HCT116 (cell line): ENCODE results near the gene ALDH6A1. TPM values are rescaled to one million over a fixed set of nuclear protein-coding genes. Genes with fewer than 3 reads are reported as not detected.

ENCODE experiments used
- ATAC-seq: fragments of 200-7000 bp; cut with Tn5 transposase; 2 replicates; pipeline ENCODE4 v1.9.1; 2020; ENCODE audit warnings: mild to moderate bottlenecking, moderate library complexity
- BruUV-seq: library from RNA; stranded (reverse); fragments of 400-500 nt; replicated peaks from 2 replicates; lab custom pipeline; 2021; lab: Mats Ljungman, UMichigan
- CTCF ChIA-PET: fragments of 300-600 bp; sonication (Branson Sonifier 250); formaldehyde crosslinking; loops from one replicate; lab custom pipeline; 2021; ENCODE audit warnings: antibody characterized with exemption; lab: Charles Lee
- POLR2A ChIA-PET: fragments of 300-600, 350-600 bp; sonication (Branson Sonifier 250); formaldehyde crosslinking; loops from one replicate; lab custom pipeline; 2021; ENCODE audit warnings: antibody characterized with exemption; lab: Charles Lee
- RAD21 ChIA-PET, 2 experiments: fragments of 300-600 bp; sonication (Branson Sonifier 250); formaldehyde crosslinking; loops; one replicate each; lab custom pipeline; 2023; ENCODE audit warnings: low total read pairs in 2 of 2; ENCODE audit not compliant: uncharacterized antibody in 2 of 2, unreplicated experiment in 2 of 2, low non-redundant PET in 1 of 2; lab: Charles Lee
- DNase-seq: peaks from one replicate; pipeline ENCODE4 v3.0.0-alpha.2; 2010; ENCODE audit warnings: low read depth, low spot score
- H2AFZ ChIP-seq: fragments of 200-600 bp; shearing (Covaris generic), sonication (generic); 2 replicates; pipeline ENCODE4 v1.6.1; 2017; ENCODE audit warnings: low read depth, mixed run types, mixed read lengths, antibody characterized with exemption, low read length; ENCODE audit not compliant: poor library complexity, severe bottlenecking
- H3K27ac ChIP-seq: 2 replicates; pipeline ENCODE4 v1.5.1; 2012; ENCODE audit warnings: low read depth, low read length
- H3K27me3 ChIP-seq: fragments of 200-600 bp; sonication (generic); 2 replicates; pipeline ENCODE4 v1.6.1; 2016; ENCODE audit warnings: mixed run types, low read length, mixed read lengths; ENCODE audit not compliant: insufficient read depth
- H3K36me3 ChIP-seq, 2 experiments: fragments of 200-500 bp in 1 of 2; fragments of 200-600 bp in 1 of 2; sonication (Bioruptor generic) in 1 of 2; sonication (generic) in 1 of 2; 2 replicates each; pipeline versions ENCODE4 v1.5.1 to v1.6.1; 2014 to 2016; ENCODE audit warnings: low read length in 2 of 2, inconsistent platforms in 1 of 2, mixed read lengths in 1 of 2, mixed run types in 1 of 2; ENCODE audit not compliant: insufficient read depth in 2 of 2, control insufficient read depth in 1 of 2
- H3K4me1 ChIP-seq, 2 experiments: fragments of 200-600 bp in 1 of 2; sonication (generic) in 1 of 2; 2 replicates each; pipeline versions ENCODE4 v1.5.1 to v1.6.1; 2012 to 2017; ENCODE audit warnings: low read length in 2 of 2, inconsistent platforms in 1 of 2, mild to moderate bottlenecking in 1 of 2, mixed read lengths in 1 of 2, mixed run types in 1 of 2, moderate library complexity in 1 of 2; ENCODE audit not compliant: insufficient read depth in 2 of 2, control insufficient read depth in 1 of 2
- H3K4me2 ChIP-seq: fragments of 200-600 bp; sonication (generic); 2 replicates; pipeline ENCODE4 v1.6.1; 2017; ENCODE audit warnings: mixed run types, low read length, mixed read lengths
- H3K4me3 ChIP-seq, 2 experiments: fragments of 200-600 bp in 1 of 2; sonication (generic) in 1 of 2; replicated peaks in 1 of 2; 2 replicates each; pipeline ENCODE4 v1.5.1; 2011 to 2016; ENCODE audit warnings: low read length in 2 of 2, control low read depth in 1 of 2, low read depth in 1 of 2, mild to moderate bottlenecking in 1 of 2, mixed read lengths in 1 of 2, mixed run types in 1 of 2
- H3K79me2 ChIP-seq: fragments of 200-600 bp; sonication (generic); 2 replicates; pipeline ENCODE4 v1.6.1; 2017; ENCODE audit warnings: mild to moderate bottlenecking, mixed run types, low read length, moderate library complexity, mixed read lengths; ENCODE audit not compliant: insufficient read depth
- H3K9ac ChIP-seq: fragments of 200-600 bp; sonication (generic); 2 replicates; pipeline ENCODE4 v1.6.1; 2016; ENCODE audit warnings: low read length, mixed read lengths
- H3K9me2 ChIP-seq: fragments of 200-600 bp; sonication (generic), shearing (Covaris generic); 2 replicates; pipeline ENCODE4 v1.6.1; 2017; ENCODE audit warnings: mixed run types, mild to moderate bottlenecking, moderate library complexity; ENCODE audit not compliant: insufficient read depth
- H3K9me3 ChIP-seq, 2 experiments: fragments of 200-500 bp in 1 of 2; fragments of 200-600 bp in 1 of 2; sonication (Bioruptor generic) in 1 of 2; sonication (generic) in 1 of 2; 2 replicates each; pipeline ENCODE4 v1.6.1; 2014 to 2017; ENCODE audit warnings: low read length in 2 of 2, mixed read lengths in 2 of 2, inconsistent platforms in 1 of 2, low read depth in 1 of 2, mild to moderate bottlenecking in 1 of 2, mixed run types in 1 of 2, moderate library complexity in 1 of 2; ENCODE audit not compliant: control insufficient read depth in 1 of 2, insufficient read depth in 1 of 2
- H4K20me1 ChIP-seq: fragments of 200-600 bp; sonication (generic), shearing (Covaris generic); 2 replicates; pipeline ENCODE4 v1.6.1; 2017; ENCODE audit warnings: mixed run types, mild to moderate bottlenecking, moderate library complexity; ENCODE audit not compliant: insufficient read depth
- CBX3 ChIP-seq: IDR thresholded peaks from 2 replicates; pipeline ENCODE4 v1.6.1; 2012; ENCODE audit warnings: low read depth
- CEBPB ChIP-seq: IDR thresholded peaks from 2 replicates; pipeline ENCODE4 v1.6.1; 2012; ENCODE audit warnings: low read depth
- ELF1 ChIP-seq: IDR thresholded peaks from 2 replicates; pipeline ENCODE4 v1.6.1; 2012; ENCODE audit warnings: low read depth, borderline replicate concordance
- EZH2 ChIP-seq: fragments of 200-600 bp; sonication (generic); IDR thresholded peaks from 2 replicates; pipeline ENCODE4 v1.6.1; 2017; ENCODE audit warnings: antibody characterized with exemption, mixed run types
- EZH2phosphoT487 ChIP-seq: fragments of 200-600 bp; IDR thresholded peaks from 2 replicates; pipeline ENCODE4 v1.6.1; 2018; ENCODE audit warnings: antibody characterized with exemption, borderline replicate concordance
- JUND ChIP-seq: IDR thresholded peaks from 2 replicates; pipeline ENCODE4 v1.6.1; 2012
- POLR2A ChIP-seq: IDR thresholded peaks from 2 replicates; pipeline ENCODE4 v1.7.0; 2011; ENCODE audit warnings: borderline replicate concordance; ENCODE audit not compliant: insufficient read depth, insufficient read length; ENCODE audit errors: extremely low read depth
- POLR2AphosphoS5 ChIP-seq: IDR thresholded peaks from 2 replicates; pipeline ENCODE4 v1.6.1; 2011; ENCODE audit warnings: mild to moderate bottlenecking, low read depth, low read length, moderate library complexity
- RAD21 ChIP-seq: IDR thresholded peaks from 2 replicates; pipeline ENCODE4 v1.6.1; 2012; ENCODE audit warnings: low read depth, mild to moderate bottlenecking
- SP1 ChIP-seq: IDR thresholded peaks from 2 replicates; pipeline ENCODE4 v1.6.1; 2012; ENCODE audit warnings: low read depth
- SRF ChIP-seq: IDR thresholded peaks from 2 replicates; pipeline ENCODE4 v1.6.1; 2012; ENCODE audit warnings: low read depth
- TCF7L2 ChIP-seq: IDR thresholded peaks from 2 replicates; pipeline ENCODE4 v1.7.0; 2011; ENCODE audit warnings: borderline replicate concordance, inconsistent platforms; ENCODE audit not compliant: insufficient read depth, insufficient read length; ENCODE audit errors: extremely low read depth
- YY1 ChIP-seq: IDR thresholded peaks from 2 replicates; pipeline ENCODE4 v1.6.1; 2011; ENCODE audit warnings: low read length, low read depth, moderate library complexity, mild to moderate bottlenecking; ENCODE audit not compliant: insufficient replicate concordance; ENCODE audit errors: extremely low read depth
- ZFX ChIP-seq: fragments of 450-650 bp; IDR thresholded peaks from 2 replicates; pipeline ENCODE4 v1.6.1; 2017
- ZNF274 ChIP-seq: fragments of 200-500 bp; sonication (Bioruptor generic); IDR thresholded peaks from 2 replicates; pipeline ENCODE4 v1.6.1; 2014; ENCODE audit warnings: mild to moderate bottlenecking, low read depth, low read length, inconsistent platforms
- intact Hi-C: fragments of 100-400 bp; cut with micrococcal nuclease; formaldehyde crosslinking; loops from 2 replicates; pipeline ENCODE4 v1.10.0; 2022
- total RNA-seq: library from RNA; stranded (reverse); gene quantifications from one replicate; pipeline ENCODE4 v1.2.1, GENCODE V29; 2021; ENCODE audit not compliant: unreplicated experiment
- TF ChIP-seq, protein P1 (sequence below), 3 experiments: fragments of 200-600 bp in 1 of 3; sonication (generic) in 1 of 3; IDR thresholded peaks in 2 of 3; conservative IDR thresholded peaks in 1 of 3; 2 replicates each; pipeline ENCODE4 v1.5.1; 2012 to 2017; ENCODE audit warnings: low read depth in 2 of 3, low read length in 2 of 3, antibody characterized with exemption in 1 of 3, borderline replicate concordance in 1 of 3, control low read depth in 1 of 3, mild to moderate bottlenecking in 1 of 3, mixed read lengths in 1 of 3, mixed run types in 1 of 3, moderate library complexity in 1 of 3; ENCODE audit not compliant: insufficient read depth in 1 of 3
- TF ChIP-seq, protein P2 (sequence below): IDR thresholded peaks from 2 replicates; pipeline ENCODE4 v1.6.1; 2011; ENCODE audit warnings: mild to moderate bottlenecking, low read length, moderate library complexity; ENCODE audit not compliant: insufficient replicate concordance; ENCODE audit errors: extremely low read depth
- TF ChIP-seq, protein P3 (sequence below): IDR thresholded peaks from 2 replicates; pipeline ENCODE4 v1.6.1; 2012
- TF ChIP-seq, protein P4 (sequence below): IDR thresholded peaks from 2 replicates; pipeline ENCODE4 v1.6.1; 2012

ALDH6A1 gene
- total RNA-seq, 1 experiment from 2014 or later: 15.6 TPM

DNA sequence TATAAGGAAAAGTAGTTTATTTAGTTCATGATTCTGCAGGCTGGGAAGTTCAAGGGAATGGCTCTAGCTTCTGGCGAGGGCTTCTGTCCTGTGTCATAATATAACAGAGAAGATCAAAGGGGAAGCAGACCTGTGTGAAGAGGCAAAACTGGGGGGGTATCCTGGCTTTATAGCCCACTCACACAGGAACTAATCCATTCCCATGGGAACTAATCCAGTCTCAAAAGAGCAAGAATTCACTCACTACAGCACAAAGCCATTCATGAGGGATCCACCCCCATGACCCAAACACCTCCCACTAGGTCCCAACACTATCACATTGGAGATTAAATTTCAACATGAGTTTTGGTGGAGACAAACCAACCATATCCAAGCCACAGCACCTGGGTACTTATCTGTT, 6.9 kb downstream of the ALDH6A1 start:
- Histone ChIP-seq H3K4me3 (no peak overlapping the region), H3K27me3 (no peaks in the 10 kb centered on the region), H3K4me1 (no peaks in the 10 kb centered on the region), H4K20me1 (no peaks in the 10 kb centered on the region), H3K9me3 (no peaks in the 10 kb centered on the region), H3K27ac (no peak overlapping the region), H3K9me2 (no peaks in the 10 kb centered on the region), H3K36me3 (no peaks in the 10 kb centered on the region), H3K4me2 (no peak overlapping the region), H2AFZ (no peak overlapping the region), H3K79me2 (no peaks in the 10 kb centered on the region), H3K9ac (no peak overlapping the region)
- DNase-seq (no peak), ATAC-seq (no peak)
- CTCF ChIA-PET: no interaction called here
- intact Hi-C loops: no loop called here
- POLR2A ChIA-PET: no interaction called here
- RAD21 ChIA-PET: no interaction called here
- no TSS peak for BruUV-seq
- TF ChIP-seq POLR2A: no peak
- no peak for TF ChIP-seq SP1
- TF ChIP-seq POLR2AphosphoS5: no peak
- TF ChIP-seq TCF7L2: no peak
- no peak for TF ChIP-seq EZH2phosphoT487
- no peak for TF ChIP-seq CBX3
- no peak for TF ChIP-seq ZNF274
- TF ChIP-seq, protein P1, sequence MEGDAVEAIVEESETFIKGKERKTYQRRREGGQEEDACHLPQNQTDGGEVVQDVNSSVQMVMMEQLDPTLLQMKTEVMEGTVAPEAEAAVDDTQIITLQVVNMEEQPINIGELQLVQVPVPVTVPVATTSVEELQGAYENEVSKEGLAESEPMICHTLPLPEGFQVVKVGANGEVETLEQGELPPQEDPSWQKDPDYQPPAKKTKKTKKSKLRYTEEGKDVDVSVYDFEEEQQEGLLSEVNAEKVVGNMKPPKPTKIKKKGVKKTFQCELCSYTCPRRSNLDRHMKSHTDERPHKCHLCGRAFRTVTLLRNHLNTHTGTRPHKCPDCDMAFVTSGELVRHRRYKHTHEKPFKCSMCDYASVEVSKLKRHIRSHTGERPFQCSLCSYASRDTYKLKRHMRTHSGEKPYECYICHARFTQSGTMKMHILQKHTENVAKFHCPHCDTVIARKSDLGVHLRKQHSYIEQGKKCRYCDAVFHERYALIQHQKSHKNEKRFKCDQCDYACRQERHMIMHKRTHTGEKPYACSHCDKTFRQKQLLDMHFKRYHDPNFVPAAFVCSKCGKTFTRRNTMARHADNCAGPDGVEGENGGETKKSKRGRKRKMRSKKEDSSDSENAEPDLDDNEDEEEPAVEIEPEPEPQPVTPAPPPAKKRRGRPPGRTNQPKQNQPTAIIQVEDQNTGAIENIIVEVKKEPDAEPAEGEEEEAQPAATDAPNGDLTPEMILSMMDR (IDR thresholded peaks at IDR 0.05 in 2 of 3, conservative IDR thresholded peaks at IDR 0.05 in 1 of 3; ENCODE audit: borderline replicate concordance in 1 of 3, insufficient read depth in 1 of 3, low read depth in 2 of 3, low read length in 2 of 3): no peak
- no peak for TF ChIP-seq JUND
- no peak for TF ChIP-seq EZH2
- no peak for TF ChIP-seq ELF1
- TF ChIP-seq CEBPB: no peak
- TF ChIP-seq SRF: no peak
- TF ChIP-seq, protein P2, sequence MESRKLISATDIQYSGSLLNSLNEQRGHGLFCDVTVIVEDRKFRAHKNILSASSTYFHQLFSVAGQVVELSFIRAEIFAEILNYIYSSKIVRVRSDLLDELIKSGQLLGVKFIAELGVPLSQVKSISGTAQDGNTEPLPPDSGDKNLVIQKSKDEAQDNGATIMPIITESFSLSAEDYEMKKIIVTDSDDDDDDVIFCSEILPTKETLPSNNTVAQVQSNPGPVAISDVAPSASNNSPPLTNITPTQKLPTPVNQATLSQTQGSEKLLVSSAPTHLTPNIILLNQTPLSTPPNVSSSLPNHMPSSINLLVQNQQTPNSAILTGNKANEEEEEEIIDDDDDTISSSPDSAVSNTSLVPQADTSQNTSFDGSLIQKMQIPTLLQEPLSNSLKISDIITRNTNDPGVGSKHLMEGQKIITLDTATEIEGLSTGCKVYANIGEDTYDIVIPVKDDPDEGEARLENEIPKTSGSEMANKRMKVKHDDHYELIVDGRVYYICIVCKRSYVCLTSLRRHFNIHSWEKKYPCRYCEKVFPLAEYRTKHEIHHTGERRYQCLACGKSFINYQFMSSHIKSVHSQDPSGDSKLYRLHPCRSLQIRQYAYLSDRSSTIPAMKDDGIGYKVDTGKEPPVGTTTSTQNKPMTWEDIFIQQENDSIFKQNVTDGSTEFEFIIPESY: no peak
- TF ChIP-seq RAD21: no peak
- TF ChIP-seq, protein P3, sequence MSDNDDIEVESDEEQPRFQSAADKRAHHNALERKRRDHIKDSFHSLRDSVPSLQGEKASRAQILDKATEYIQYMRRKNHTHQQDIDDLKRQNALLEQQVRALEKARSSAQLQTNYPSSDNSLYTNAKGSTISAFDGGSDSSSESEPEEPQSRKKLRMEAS: no peak
- TF ChIP-seq, protein P4, sequence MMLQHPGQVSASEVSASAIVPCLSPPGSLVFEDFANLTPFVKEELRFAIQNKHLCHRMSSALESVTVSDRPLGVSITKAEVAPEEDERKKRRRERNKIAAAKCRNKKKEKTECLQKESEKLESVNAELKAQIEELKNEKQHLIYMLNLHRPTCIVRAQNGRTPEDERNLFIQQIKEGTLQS: no peak
- no peak for TF ChIP-seq YY1
- TF ChIP-seq ZFX: no peak
